IMR-90 (cell line): ENCODE data around the gene DCDC2B. TPM values are rescaled to one million over a fixed set of nuclear protein-coding genes. Genes with fewer than 3 reads are reported as not detected.
A peak's percentile ranks its signal among the peaks of the same experiment; 100 is the strongest.

Source experiments
- ATAC-seq: fragments of 200-7000 bp; cut with Tn5 transposase; 2 replicates; pipeline ENCODE4 v1.9.1; 2020; ENCODE audit warnings: low read depth, mild to moderate bottlenecking, moderate library complexity
- BruUV-seq: library from RNA; stranded (reverse); fragments of 400-500 nt; replicated peaks from 2 replicates; lab custom pipeline; 2021; lab: Mats Ljungman, UMichigan
- CTCF ChIA-PET: fragments of 300-600 bp; formaldehyde crosslinking; extraction: SDS; loops from one replicate; lab custom pipeline; 2021; ENCODE audit warnings: antibody characterized with exemption; lab: Yijun Ruan, JAX
- POLR2A ChIA-PET: fragments of 300-600 bp; sonication (Branson Sonifier 250); formaldehyde crosslinking; loops from one replicate; lab custom pipeline; 2022; ENCODE audit warnings: antibody characterized with exemption; ENCODE audit not compliant: unreplicated experiment; lab: Charles Lee
- DNase-seq: peaks from one replicate; pipeline ENCODE4 v3.0.0; 2013
- H2AFZ ChIP-seq: replicated peaks from 2 replicates; pipeline ENCODE3; 2013; ENCODE audit warnings: low read length, mild to moderate bottlenecking; ENCODE audit not compliant: poor library complexity
- H2AK5ac ChIP-seq: 2 replicates; pipeline ENCODE4 v1.6.1; 2013; ENCODE audit warnings: low read depth, low read length, inconsistent platforms
- H2AK9ac ChIP-seq: replicated peaks from 2 replicates; pipeline ENCODE3; 2013; ENCODE audit warnings: mild to moderate bottlenecking, low read depth, low read length, moderate library complexity; ENCODE audit not compliant: poor library complexity
- H2BK120ac ChIP-seq: 2 replicates; pipeline ENCODE4 v1.6.1; 2013; ENCODE audit warnings: low read depth, low read length, inconsistent platforms
- H2BK15ac ChIP-seq: 3 replicates; pipeline ENCODE4 v1.6.1; 2013; ENCODE audit warnings: low read depth, low read length, inconsistent platforms
- H2BK20ac ChIP-seq: 2 replicates; pipeline ENCODE4 v1.6.1; 2013; ENCODE audit warnings: low read depth, mild to moderate bottlenecking, inconsistent platforms, low read length, moderate library complexity
- H2BK5ac ChIP-seq: 2 replicates; pipeline ENCODE4 v1.6.1; 2013; ENCODE audit warnings: mild to moderate bottlenecking, low read depth, low read length, inconsistent platforms; ENCODE audit not compliant: poor library complexity, severe bottlenecking
- H3K14ac ChIP-seq: replicated peaks from 2 replicates; pipeline ENCODE4 v1.6.1; 2013; ENCODE audit warnings: low read depth, low read length, inconsistent platforms
- H3K18ac ChIP-seq: 2 replicates; pipeline ENCODE4 v1.6.1; 2013; ENCODE audit warnings: low read depth, low read length, control low read depth
- H3K23ac ChIP-seq: 2 replicates; pipeline ENCODE4 v1.6.1; 2013; ENCODE audit warnings: low read depth, low read length, inconsistent platforms
- H3K27ac ChIP-seq: 2 replicates; pipeline ENCODE4 v1.5.1; 2013; ENCODE audit warnings: mild to moderate bottlenecking, control low read depth, low read length; ENCODE audit not compliant: insufficient read depth
- H3K27me3 ChIP-seq: 2 replicates; pipeline ENCODE4 v1.6.1; 2013; ENCODE audit warnings: low read length; ENCODE audit not compliant: control insufficient read depth, insufficient read depth
- H3K36me3 ChIP-seq: 2 replicates; pipeline ENCODE4 v1.6.1; 2013; ENCODE audit warnings: low read length, mixed read lengths; ENCODE audit not compliant: control insufficient read depth, insufficient read depth
- H3K4ac ChIP-seq: 2 replicates; pipeline ENCODE4 v1.6.1; 2013; ENCODE audit warnings: low read depth, low read length, inconsistent platforms
- H3K4me1 ChIP-seq: 2 replicates; pipeline ENCODE4 v1.6.1; 2013; ENCODE audit warnings: low read length, mixed read lengths; ENCODE audit not compliant: control insufficient read depth, insufficient read depth
- H3K4me2 ChIP-seq: 2 replicates; pipeline ENCODE4 v1.6.1; 2013; ENCODE audit warnings: low read depth, mild to moderate bottlenecking, control low read depth, low read length, moderate library complexity
- H3K4me3 ChIP-seq: 2 replicates; pipeline ENCODE4 v1.5.1; 2013; ENCODE audit warnings: low read depth, mild to moderate bottlenecking, control low read depth, low read length, moderate library complexity; ENCODE audit not compliant: insufficient read depth
- H3K56ac ChIP-seq: 2 replicates; pipeline ENCODE4 v1.6.1; 2013; ENCODE audit warnings: low read length, inconsistent platforms; ENCODE audit not compliant: insufficient read depth; ENCODE audit errors: extremely low read depth
- H3K79me1 ChIP-seq, 2 experiments: 2 replicates each; pipeline ENCODE4 v1.6.1; 2013; ENCODE audit warnings: low read length in 2 of 2, inconsistent platforms in 1 of 2, low read depth in 1 of 2
- H3K9ac ChIP-seq: 2 replicates; pipeline ENCODE4 v1.6.1; 2013; ENCODE audit warnings: low read depth, low read length, control low read depth
- H3K9me1 ChIP-seq: 2 replicates; pipeline ENCODE4 v1.6.1; 2013; ENCODE audit warnings: low read length, inconsistent platforms; ENCODE audit not compliant: insufficient read depth
- H3K9me3 ChIP-seq: 2 replicates; pipeline ENCODE4 v1.6.1; 2013; ENCODE audit warnings: low read length; ENCODE audit not compliant: control insufficient read depth, insufficient read depth
- H4K20me1 ChIP-seq: 2 replicates; pipeline ENCODE4 v1.6.1; 2013; ENCODE audit warnings: low read length, inconsistent platforms; ENCODE audit not compliant: insufficient read depth
- H4K5ac ChIP-seq: 2 replicates; pipeline ENCODE4 v1.6.1; 2013; ENCODE audit warnings: mild to moderate bottlenecking, low read depth, low read length, control low read depth
- H4K8ac ChIP-seq, 2 experiments: 2 replicates each; pipeline ENCODE4 v1.6.1; 2013; ENCODE audit warnings: low read depth in 2 of 2, low read length in 2 of 2, control low read depth in 1 of 2, inconsistent platforms in 1 of 2
- H4K91ac ChIP-seq: 2 replicates; pipeline ENCODE4 v1.6.1; 2013; ENCODE audit warnings: low read depth, low read length, inconsistent platforms; ENCODE audit not compliant: insufficient read depth
- BHLHE40 ChIP-seq: fragments of 150-350 bp; IDR thresholded peaks from 2 replicates; pipeline ENCODE4 v1.6.1; 2016; ENCODE audit warnings: mild to moderate bottlenecking, low read depth, low read length
- CHD1 ChIP-seq: IDR thresholded peaks from 2 replicates; pipeline ENCODE4 v1.6.1; 2012; ENCODE audit warnings: low read depth, low read length, improper control_type of control experiment
- CTCF ChIP-seq: conservative IDR thresholded peaks from 2 replicates; pipeline ENCODE4 v1.5.1; 2012; ENCODE audit warnings: mild to moderate bottlenecking, low read depth, low read length, improper control_type of control experiment
- NFE2L2 ChIP-seq: fragments of 150-350 bp; IDR thresholded peaks from 2 replicates; pipeline ENCODE4 v1.6.1; 2016; ENCODE audit warnings: low read depth, mild to moderate bottlenecking, low read length
- POLR2A ChIP-seq: IDR thresholded peaks from 2 replicates; pipeline ENCODE4 v1.6.1; 2012; ENCODE audit warnings: mild to moderate bottlenecking, low read depth, low read length
- RAD21 ChIP-seq: IDR thresholded peaks from 2 replicates; pipeline ENCODE4 v1.6.1; 2012; ENCODE audit warnings: low read length, improper control_type of control experiment
- USF2 ChIP-seq: fragments of 150-350 bp; IDR thresholded peaks from 2 replicates; pipeline ENCODE4 v1.6.1; 2017; ENCODE audit warnings: mild to moderate bottlenecking, antibody characterized with exemption, low read length, low read depth
- WGBS, 2 experiments: methylation state at CpG; one replicate each; pipeline versions ENCODE4 v1.1.5 to v1.1.7; 2013; ENCODE audit warnings: missing lambda C conversion rate in 2 of 2; ENCODE audit not compliant: insufficient read length in 1 of 2; ENCODE audit errors: extremely low coverage in 2 of 2; 5-methylcytosine and 5-hydroxymethylcytosine counted together
- dilution Hi-C: fragments of 300-500 bp; cut with HindIII; formaldehyde crosslinking; loops from one replicate; pipeline ENCODE4 v1.14.3; 2018; ENCODE audit warnings: low sequenced_read_pairs; ENCODE audit not compliant: unreplicated experiment
- in situ Hi-C: fragments of 300-500 bp; cut with MboI; formaldehyde crosslinking; loops from 3 replicates; pipeline ENCODE4 v1.14.3; 2019; ENCODE audit warnings: low sequenced_read_pairs, inconsistent platforms, mixed read lengths
- intact Hi-C: fragments of 100-400 bp; cut with micrococcal nuclease; formaldehyde crosslinking; loops from 2 replicates; pipeline ENCODE4 v1.10.0; 2022
- polyA plus RNA-seq, 3 experiments: library from polyadenylated mRNA; depleted of rRNA; stranded (reverse); fragments of >200 nt; gene quantifications; 2 replicates each; pipeline ENCODE4 v1.2.3, GENCODE V29; 2012; ENCODE audit warnings: low replicate concordance in 1 of 3
- total RNA-seq: library from RNA; depleted of rRNA; stranded (reverse); fragments of >200 nt; gene quantifications from 2 replicates; pipeline ENCODE4 v1.2.3, GENCODE V29; 2012
- TF ChIP-seq, protein P1 (sequence below): fragments of 150-350 bp; IDR thresholded peaks from 2 replicates; pipeline ENCODE4 v1.6.1; 2016; ENCODE audit warnings: low read depth, mild to moderate bottlenecking, low read length, moderate library complexity, borderline replicate concordance

Gene DCDC2B
- total and polyA plus RNA-seq, 2 of the 4 experiments (the other 2 are of a cell fraction) = not detected

DNA sequence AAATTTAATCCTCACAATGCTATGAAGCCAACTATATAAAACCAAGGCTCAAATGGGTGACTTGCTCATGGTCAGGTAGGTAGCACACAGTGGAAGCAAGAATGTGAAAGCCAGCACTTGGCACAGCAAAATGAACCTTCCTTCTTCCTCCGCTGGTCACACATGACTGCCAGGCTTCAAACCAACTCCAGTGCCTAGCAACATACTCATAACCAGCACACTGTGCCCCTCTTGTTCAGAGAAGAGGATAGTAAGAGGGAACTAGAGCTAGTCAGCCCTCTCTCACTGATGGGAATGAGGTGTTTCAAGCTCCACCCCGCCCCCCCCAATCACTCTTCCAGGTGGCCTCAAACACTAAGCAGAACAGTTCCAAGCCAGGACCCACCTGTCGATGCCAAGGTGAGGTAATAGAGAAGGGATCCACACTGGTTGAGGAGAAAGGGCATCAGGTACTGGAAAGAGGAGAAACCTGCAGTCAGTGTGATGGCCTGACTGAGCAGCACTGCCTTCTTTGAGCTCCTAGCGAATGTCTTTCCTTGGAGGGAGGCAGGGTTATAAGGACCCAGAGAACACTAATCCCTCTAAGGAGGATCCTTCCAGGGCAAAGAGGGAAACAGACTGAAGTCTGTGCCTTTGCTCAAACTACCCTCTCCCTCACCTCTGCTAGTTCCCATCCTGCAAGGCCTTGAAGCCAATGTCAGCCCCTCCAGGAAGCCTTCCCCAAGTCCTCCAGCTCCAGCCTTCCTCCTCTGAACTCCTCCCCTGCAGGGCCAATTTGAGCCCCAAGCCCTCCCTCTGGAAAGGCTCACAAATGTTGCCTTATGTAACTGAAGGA, 12.1 kb downstream of the DCDC2B start:
- H2BK120ac ChIP-seq = no peak overlapping the region
- H3K27ac ChIP-seq = peak overlapping the region; percentile 39
- no peak overlapping the region for H3K56ac ChIP-seq
- peak overlapping the region; percentile 89 for H3K4ac ChIP-seq
- H3K4me1 ChIP-seq = peaks cover 12% of the 10 kb centered on the region
- H3K27me3 ChIP-seq = no peaks in the 10 kb centered on the region
- H4K20me1 ChIP-seq = 0 out of 2 replicates have a peak, but pooled peaks cover under 1% of the 10 kb centered on the region
- H2BK20ac ChIP-seq = no peak overlapping the region
- TF ChIP-seq NFE2L2 = no peak
- no peak for TF ChIP-seq CTCF
- no peak for TF ChIP-seq RAD21
- TF ChIP-seq, protein P1, sequence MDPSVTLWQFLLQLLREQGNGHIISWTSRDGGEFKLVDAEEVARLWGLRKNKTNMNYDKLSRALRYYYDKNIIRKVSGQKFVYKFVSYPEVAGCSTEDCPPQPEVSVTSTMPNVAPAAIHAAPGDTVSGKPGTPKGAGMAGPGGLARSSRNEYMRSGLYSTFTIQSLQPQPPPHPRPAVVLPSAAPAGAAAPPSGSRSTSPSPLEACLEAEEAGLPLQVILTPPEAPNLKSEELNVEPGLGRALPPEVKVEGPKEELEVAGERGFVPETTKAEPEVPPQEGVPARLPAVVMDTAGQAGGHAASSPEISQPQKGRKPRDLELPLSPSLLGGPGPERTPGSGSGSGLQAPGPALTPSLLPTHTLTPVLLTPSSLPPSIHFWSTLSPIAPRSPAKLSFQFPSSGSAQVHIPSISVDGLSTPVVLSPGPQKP = no peak
- no peak for TF ChIP-seq BHLHE40
- no peak for TF ChIP-seq CHD1
- TF ChIP-seq POLR2A = no peak
- no peak for TF ChIP-seq USF2
- peak overlapping the region; percentile 77; the same call in 1 of the 2 replicates for H3K14ac ChIP-seq
- BruUV-seq = no TSS peak
- H2AFZ ChIP-seq = no peak overlapping the region
- in situ Hi-C loops (no loop called here), intact Hi-C loops (loop anchor here (5.0 kb wide), 1 partner anchor 71 kb away; the partner anchor contains the start of gene HDAC1), dilution Hi-C loops (no loop called here)
- no peak overlapping the region for H3K18ac ChIP-seq
- H2AK9ac ChIP-seq = peak overlapping the region; percentile 83
- no peaks in the 10 kb centered on the region for H3K9me3 ChIP-seq
- H3K4me2 ChIP-seq = peak overlapping the region; percentile 92
- H2AK5ac ChIP-seq = peak overlapping the region; percentile 1; the same call in 1 of the 2 replicates
- H3K23ac ChIP-seq = peak overlapping the region; percentile 69; the same call in 1 of the 2 replicates
- no peak for DNase-seq
- POLR2A ChIA-PET = no interaction called here
- peak overlapping the region; percentile 50 for H4K5ac ChIP-seq
- H2BK15ac ChIP-seq = no peak overlapping the region
- no peak overlapping the region for H2BK5ac ChIP-seq
- H3K4me3 ChIP-seq = peak overlapping the region; percentile 84
- CTCF ChIA-PET = interaction anchor here (1.4 kb wide), 1 partner anchor 20 kb away, joined by 5 read pairs; no protein-coding TSS in a partner anchor
- H3K79me1 ChIP-seq = peaks cover 34 to 56% of the 10 kb centered on the region in 2 experiments
- no CpG with 5 or more reads among the region's 4 CpGs for WGBS, 2 experiments
- H3K9ac ChIP-seq = peak overlapping the region; percentile 86
- peak overlapping the region; percentile 80 to 98; a peak in 3 of 4 replicates for H4K8ac ChIP-seq
- H3K9me1 ChIP-seq = peaks cover 13% of the 10 kb centered on the region
- H4K91ac ChIP-seq = 0 out of 2 replicates have a peak overlapping the region, but pooled peaks have one; percentile 45
- H3K36me3 ChIP-seq = peaks cover 36% of the 10 kb centered on the region
- no peak for ATAC-seq
